GM23338 (cell line): ENCODE results near the gene PREB. TPM values are rescaled to one million over a fixed set of nuclear protein-coding genes. Genes with fewer than 3 reads are reported as not detected.

Experiments used
- ATAC-seq: fragments of 200-7000 bp; cut with Tn5 transposase; 3 replicates; pipeline ENCODE4 v1.9.1; 2020
- DNase-seq: peaks from one replicate; pipeline ENCODE4 v3.0.0-alpha.2; 2015; ENCODE audit warnings: low spot score
- H2AFZ ChIP-seq: fragments of 200-600 bp; sonication (generic); 2 replicates; pipeline ENCODE4 v1.8.0; 2016; ENCODE audit warnings: antibody characterized with exemption, mild to moderate bottlenecking, moderate library complexity
- H3F3A ChIP-seq: fragments of 200-600 bp; sonication (generic); replicated peaks from 2 replicates; pipeline ENCODE4 v1.8.0; 2017; ENCODE audit warnings: antibody characterized with exemption, mixed run types, low read depth
- H3K27ac ChIP-seq: fragments of 200-600 bp; sonication (generic); 2 replicates; pipeline ENCODE4 v1.6.1; 2016; ENCODE audit warnings: low read depth
- H3K27me3 ChIP-seq: fragments of 200-600 bp; sonication (generic); 2 replicates; pipeline ENCODE4 v1.8.0; 2016; ENCODE audit warnings: mild to moderate bottlenecking, mixed run types, moderate library complexity; ENCODE audit not compliant: insufficient read depth
- H3K36me3 ChIP-seq: fragments of 200-600 bp; sonication (generic); 2 replicates; pipeline ENCODE4 v1.8.0; 2016; ENCODE audit warnings: mild to moderate bottlenecking; ENCODE audit not compliant: insufficient read depth
- H3K4me1 ChIP-seq: fragments of 200-600 bp; sonication (generic); 2 replicates; pipeline ENCODE4 v1.8.0; 2016; ENCODE audit warnings: mild to moderate bottlenecking, moderate library complexity; ENCODE audit not compliant: insufficient read depth
- H3K4me2 ChIP-seq: fragments of 200-600 bp; sonication (generic); 2 replicates; pipeline ENCODE4 v1.7.1; 2017; ENCODE audit warnings: mixed run types
- H3K4me3 ChIP-seq: fragments of 200-600 bp; sonication (generic); 2 replicates; pipeline ENCODE4 v1.6.1; 2016; ENCODE audit warnings: mixed run types
- H3K79me2 ChIP-seq: fragments of 200-600 bp; sonication (generic); replicated peaks from 2 replicates; pipeline ENCODE4 v1.8.0; 2017; ENCODE audit warnings: mild to moderate bottlenecking; ENCODE audit not compliant: insufficient read depth
- H3K9me2 ChIP-seq: fragments of 200-600 bp; sonication (generic); 2 replicates; pipeline ENCODE4 v1.8.0; 2017; ENCODE audit not compliant: insufficient read depth
- H4K20me1 ChIP-seq: fragments of 200-600 bp; sonication (generic); replicated peaks from 2 replicates; pipeline ENCODE4 v1.8.0; 2017; ENCODE audit warnings: mild to moderate bottlenecking; ENCODE audit not compliant: insufficient read depth
- H3K27ac Mint-ChIP-seq: 2 replicates; pipeline ENCODE4 v1.8.0; 2020; ENCODE audit warnings: inconsistent platforms, mild to moderate bottlenecking, moderate library complexity, mixed read lengths
- H3K27me3 Mint-ChIP-seq: 3 replicates; pipeline ENCODE4 v1.8.0; 2022; ENCODE audit warnings: low read depth, mild to moderate bottlenecking, moderate library complexity, mixed read lengths, inconsistent platforms; ENCODE audit not compliant: insufficient read depth, poor library complexity
- H3K36me3 Mint-ChIP-seq: 3 replicates; pipeline ENCODE4 v1.8.0; 2021; ENCODE audit warnings: low read depth, mild to moderate bottlenecking, inconsistent platforms, moderate library complexity, mixed read lengths
- H3K4me1 Mint-ChIP-seq: 3 replicates; pipeline ENCODE4 v1.8.0; 2020; ENCODE audit warnings: mild to moderate bottlenecking, inconsistent platforms, mixed read lengths
- H3K4me3 Mint-ChIP-seq: 3 replicates; pipeline ENCODE4 v1.8.0; 2021; ENCODE audit warnings: moderate library complexity, mild to moderate bottlenecking, inconsistent platforms, mixed read lengths
- H3K9me3 Mint-ChIP-seq: 3 replicates; pipeline ENCODE4 v1.8.0; 2020; ENCODE audit warnings: moderate library complexity, mild to moderate bottlenecking, inconsistent platforms, mixed read lengths
- EZH2 ChIP-seq: fragments of 200-600 bp; sonication (generic); IDR thresholded peaks from one replicate; pipeline ENCODE4 v1.8.0; 2017; ENCODE audit warnings: antibody characterized with exemption, mild to moderate bottlenecking, low read depth; ENCODE audit not compliant: unreplicated experiment
- JUNB ChIP-seq: IDR thresholded peaks from one replicate; pipeline ENCODE4 v1.6.1; 2016; ENCODE audit warnings: antibody characterized with exemption; ENCODE audit not compliant: unreplicated experiment
- NANOG ChIP-seq: IDR thresholded peaks from 2 replicates; pipeline ENCODE4 v1.6.1; 2016; ENCODE audit warnings: antibody characterized with exemption, borderline replicate concordance
- POLR2AphosphoS5 ChIP-seq: IDR thresholded peaks from 2 replicates; pipeline ENCODE4 v1.6.1; 2016; ENCODE audit warnings: antibody characterized with exemption, low read depth
- REST ChIP-seq: IDR thresholded peaks from one replicate; pipeline ENCODE4 v1.6.1; 2018; ENCODE audit warnings: antibody characterized with exemption; ENCODE audit not compliant: unreplicated experiment
- STAT1 ChIP-seq: IDR thresholded peaks from one replicate; pipeline ENCODE4 v1.6.1; 2016; ENCODE audit warnings: antibody characterized with exemption; ENCODE audit not compliant: unreplicated experiment
- ZNF331 ChIP-seq: fragments of 250-450 bp; sonication (Bioruptor Pico); IDR thresholded peaks from 2 replicates; pipeline ENCODE4 v1.5.0; 2020; ENCODE audit warnings: low read depth, mild to moderate bottlenecking, moderate library complexity
- polyA plus RNA-seq: library from polyadenylated mRNA; unstranded; fragments of >200 nt; fragmentation: Nextera tagmentation; extraction: Ambion mirVana; gene quantifications from 2 replicates; pipeline ENCODE4 v1.2.1, GENCODE V29; 2016
- total RNA-seq: library from RNA; depleted of rRNA; stranded (reverse); fragments of >200 nt; shearing (Covaris generic); gene quantifications from 2 replicates; pipeline ENCODE4 v1.2.3, GENCODE V29; 2014

Gene PREB
- total and polyA plus RNA-seq, 2 experiments from 2014 or later = 41.2 to 79.7 TPM

DNA sequence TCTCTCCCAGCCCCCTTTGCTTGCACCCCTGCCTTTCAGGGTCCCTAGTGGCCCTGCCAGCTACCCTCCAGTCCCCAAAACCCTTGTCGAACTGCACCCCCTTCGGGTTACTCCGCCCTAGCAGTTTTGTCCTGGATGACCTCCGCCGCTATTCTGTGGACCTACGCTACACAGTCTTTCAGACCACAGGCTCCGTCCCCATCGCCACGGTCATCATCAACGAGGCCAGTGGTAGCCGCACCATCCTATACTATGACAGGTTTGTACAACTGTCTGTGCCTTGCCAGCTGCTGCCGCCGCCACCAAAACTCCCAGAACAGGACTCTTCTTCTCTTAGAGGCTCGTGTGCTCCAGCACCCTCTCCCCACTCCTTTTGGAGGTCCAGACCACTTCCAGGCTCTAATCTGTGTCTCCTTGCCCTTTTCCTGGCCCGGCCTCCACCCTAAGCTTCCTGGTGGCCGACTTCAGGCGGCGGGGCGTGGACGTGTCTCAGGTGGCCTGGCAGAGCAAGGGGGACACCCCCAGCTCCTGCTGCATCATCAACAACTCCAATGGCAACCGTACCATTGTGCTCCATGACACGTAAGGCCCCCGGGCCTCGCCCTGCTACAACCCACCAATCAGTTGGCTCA lies 40.0 kb downstream of the PREB start (continued):
- no peak for TF ChIP-seq NANOG
- no peak for TF ChIP-seq REST
- TF ChIP-seq POLR2AphosphoS5 = no peak

GRCh38 chr2:27093430-27094352 lies 40.7 kb downstream of the PREB start:
- ATAC-seq (no peak), DNase-seq (no peak)
- Mint-ChIP-seq H3K27me3 (peaks cover 19% of the 10 kb centered on the region), H3K9me3 (no peaks in the 10 kb centered on the region; the same call in 2 of the 3 replicates), H3K27ac (no peak overlapping the region), H3K4me3 (no peak overlapping the region), H3K36me3 (no peaks in the 10 kb centered on the region; the same call in 2 of the 3 replicates), H3K4me1 (peaks cover 6% of the 10 kb centered on the region)
- Histone ChIP-seq H3K4me2 (no peak overlapping the region), H3K4me1 (peaks cover 4% of the 10 kb centered on the region; the same call in 1 of the 2 replicates), H3K79me2 (no peaks in the 10 kb centered on the region), H4K20me1 (no peaks in the 10 kb centered on the region; the same call in 1 of the 2 replicates), H3K4me3 (no peak overlapping the region), H3K27me3 (no peaks in the 10 kb centered on the region), H3F3A (no peaks in the 10 kb centered on the region), H2AFZ (no peak overlapping the region), H3K9me2 (no peaks in the 10 kb centered on the region), H3K36me3 (no peaks in the 10 kb centered on the region), H3K27ac (no peak overlapping the region)
- no peak for TF ChIP-seq EZH2
- TF ChIP-seq STAT1 = no peak
- TF ChIP-seq POLR2AphosphoS5 = no peak
- no peak for TF ChIP-seq ZNF331
- no peak for TF ChIP-seq JUNB

DNA sequence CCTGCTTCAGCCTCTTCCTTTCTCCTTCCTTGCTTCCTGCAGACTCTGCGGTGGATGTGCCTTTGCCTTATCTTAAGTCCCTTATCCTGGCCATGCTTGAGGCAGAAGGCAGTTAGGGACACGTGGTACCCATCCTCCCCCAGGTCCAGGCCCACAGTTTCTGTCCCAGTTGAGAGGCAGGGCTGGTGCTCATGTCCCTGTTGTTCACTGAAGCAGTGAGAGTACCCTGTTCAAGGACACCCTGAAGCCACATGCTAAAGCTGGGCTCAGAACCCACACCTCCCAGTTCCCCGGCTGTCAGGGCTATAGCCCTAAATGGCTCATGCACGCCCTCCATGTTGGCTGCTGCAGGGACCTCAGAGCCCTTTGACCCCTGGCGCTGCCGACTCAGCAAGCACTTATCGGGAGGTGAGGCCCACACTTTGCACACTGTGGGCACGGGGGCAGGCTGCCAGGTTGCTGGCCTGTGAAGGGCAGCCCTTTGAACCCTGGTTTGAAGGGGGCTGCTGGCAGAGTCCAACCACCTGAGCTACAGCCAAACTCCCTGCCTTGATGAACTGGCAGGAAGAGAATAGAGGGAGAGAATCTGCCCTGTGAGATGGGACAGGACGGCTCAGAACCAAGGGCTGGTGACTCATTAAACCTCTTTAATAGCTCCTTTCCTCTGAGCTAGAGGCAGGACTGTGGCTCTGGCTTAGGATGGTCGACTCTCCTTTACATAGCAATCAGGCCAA lies 41.6 kb downstream of the PREB start:
- Mint-ChIP-seq H3K4me1 (peaks cover 6% of the 10 kb centered on the region), H3K4me3 (no peak overlapping the region), H3K36me3 (no peaks in the 10 kb centered on the region; the same call in 2 of the 3 replicates), H3K9me3 (no peaks in the 10 kb centered on the region; the same call in 2 of the 3 replicates), H3K27ac (no peak overlapping the region), H3K27me3 (peaks cover 17% of the 10 kb centered on the region)
- DNase-seq (no peak), ATAC-seq (no peak)
- Histone ChIP-seq H3K4me2 (no peak overlapping the region), H3K4me3 (no peak overlapping the region), H4K20me1 (no peaks in the 10 kb centered on the region; the same call in 1 of the 2 replicates), H3K27ac (no peak overlapping the region), H3K27me3 (no peaks in the 10 kb centered on the region), H3K36me3 (no peaks in the 10 kb centered on the region), H2AFZ (no peak overlapping the region), H3K79me2 (no peaks in the 10 kb centered on the region), H3K9me2 (no peaks in the 10 kb centered on the region), H3F3A (no peaks in the 10 kb centered on the region), H3K4me1 (peaks cover 4% of the 10 kb centered on the region; the same call in 1 of the 2 replicates)
- TF ChIP-seq JUNB = no peak
- no peak for TF ChIP-seq POLR2AphosphoS5
